ENCODE results near the gene PCGF3. TPM values are rescaled to one million over a fixed set of nuclear protein-coding genes. Genes with fewer than 3 reads are reported as not detected.

The PCGF3 gene
- total and polyA plus RNA-seq, 9 of the 15 experiments (the other 6 are each of a cell fraction or from before 2014, with no cell fraction given) = 2.6 to 46.1 (median 20.3) TPM

- TF ChIP-seq STAT5B (CRISPR knock-in tag; IDR thresholded peaks at IDR 0.05) (no peak), KAT7 (CRISPR knock-in tag; IDR thresholded peaks at IDR 0.05; ENCODE audit: borderline replicate concordance) (no peak), ZBTB40 (IDR thresholded peaks at IDR 0.05) (no peak), ZBTB40 (CRISPR knock-in tag; IDR thresholded peaks at IDR 0.05) (no peak), MTF1 (CRISPR knock-in tag; IDR thresholded peaks at IDR 0.05; ENCODE audit: borderline replicate concordance) (no peak), DIDO1 (tag; IDR thresholded peaks at IDR 0.05; ENCODE audit: low read depth) (no peak), GTF2E2 (tag; IDR thresholded peaks at IDR 0.05) (no peak), ZNF586 (CRISPR knock-in tag; conservative IDR thresholded peaks at IDR 0.05) (no peak), HDAC8 (tag; IDR thresholded peaks at IDR 0.05) (no peak), TBP (optimal IDR thresholded peaks at IDR 0.05; ENCODE audit: low read depth, low read length) (no peak)
Measured at GRCh38 chr4:772118-772517, 66.5 kb downstream of the PCGF3 start (continued).

All from K562 (cell line).